MCF 10A (cell line): ENCODE results near the gene COBL. TPM values are rescaled to one million over a fixed set of nuclear protein-coding genes. Genes with fewer than 3 reads are reported as not detected.

Experiments used
- BruUV-seq: library from RNA; stranded (reverse); fragments of 400-500 nt; replicated peaks from 2 replicates; lab custom pipeline; 2021; lab: Mats Ljungman, UMichigan
- CTCF ChIA-PET: fragments of 300-600 bp; sonication (Branson Sonifier 250); formaldehyde crosslinking; extraction: SDS; loops from one replicate; lab custom pipeline; 2021; ENCODE audit warnings: antibody characterized with exemption, inconsistent platforms; lab: Yijun Ruan, JAX
- POLR2A ChIA-PET: fragments of 300-600, 350-650 bp; sonication (Branson Sonifier 250); formaldehyde crosslinking; extraction: SDS; loops from one replicate; lab custom pipeline; 2020; ENCODE audit warnings: antibody characterized with exemption, inconsistent platforms; lab: Yijun Ruan, JAX
- DNase-seq: peaks from one replicate; pipeline ENCODE4 v3.0.0-alpha.2; 2018; ENCODE audit not compliant: unreplicated experiment
- H3K27ac Mint-ChIP-seq: one replicate; pipeline ENCODE4 v1.8.0; 2022; ENCODE audit warnings: mild to moderate bottlenecking, low read depth, mixed read lengths; ENCODE audit not compliant: unreplicated experiment
- H3K27me3 Mint-ChIP-seq: one replicate; pipeline ENCODE4 v1.8.0; 2022; ENCODE audit warnings: mixed read lengths; ENCODE audit not compliant: insufficient read depth, unreplicated experiment
- H3K36me3 Mint-ChIP-seq: one replicate; pipeline ENCODE4 v1.8.0; 2022; ENCODE audit warnings: mild to moderate bottlenecking, moderate library complexity, mixed read lengths; ENCODE audit not compliant: insufficient read depth, unreplicated experiment
- H3K4me1 Mint-ChIP-seq: one replicate; pipeline ENCODE4 v1.8.0; 2022; ENCODE audit warnings: mixed read lengths; ENCODE audit not compliant: insufficient read depth, unreplicated experiment
- H3K4me3 Mint-ChIP-seq: one replicate; pipeline ENCODE4 v1.8.0; 2022; ENCODE audit warnings: mild to moderate bottlenecking, moderate library complexity, mixed read lengths; ENCODE audit not compliant: unreplicated experiment
- H3K9me3 Mint-ChIP-seq: one replicate; pipeline ENCODE4 v1.8.0; 2022; ENCODE audit warnings: mixed read lengths; ENCODE audit not compliant: unreplicated experiment
- CTCF ChIP-seq: fragments of 200-600 bp; IDR thresholded peaks from one replicate; pipeline ENCODE4 v1.8.0; 2022; ENCODE audit warnings: antibody characterized with exemption, mild to moderate bottlenecking; ENCODE audit not compliant: unreplicated experiment
- intact Hi-C: fragments of 100-400 bp; cut with micrococcal nuclease; formaldehyde crosslinking; loops from 2 replicates; pipeline ENCODE4 v1.14.1; 2022
- total RNA-seq: library from RNA; stranded (reverse); gene quantifications from 2 replicates; pipeline ENCODE4 v1.2.3, GENCODE V29; 2022

Gene COBL
- total RNA-seq, 1 experiment from 2014 or later, result 12.3 TPM

GRCh38 chr7:50988988-50989387, 327.6 kb downstream of the COBL start:
- DNase-seq, result no peak
- Mint-ChIP-seq H3K9me3 (no peaks in the 10 kb centered on the region), H3K27me3 (no peaks in the 10 kb centered on the region), H3K4me3 (no peak overlapping the region), H3K4me1 (no peaks in the 10 kb centered on the region), H3K36me3 (no peaks in the 10 kb centered on the region), H3K27ac (no peak overlapping the region)
- no TSS peak for BruUV-seq
- intact Hi-C loops, result no loop called here
- TF ChIP-seq CTCF, result no peak
- CTCF ChIA-PET, result interaction anchor here (1.1 kb wide), 1 partner anchor 441 kb away, joined by 5 read pairs; no protein-coding TSS in a partner anchor
- POLR2A ChIA-PET, result no interaction called here

DNA sequence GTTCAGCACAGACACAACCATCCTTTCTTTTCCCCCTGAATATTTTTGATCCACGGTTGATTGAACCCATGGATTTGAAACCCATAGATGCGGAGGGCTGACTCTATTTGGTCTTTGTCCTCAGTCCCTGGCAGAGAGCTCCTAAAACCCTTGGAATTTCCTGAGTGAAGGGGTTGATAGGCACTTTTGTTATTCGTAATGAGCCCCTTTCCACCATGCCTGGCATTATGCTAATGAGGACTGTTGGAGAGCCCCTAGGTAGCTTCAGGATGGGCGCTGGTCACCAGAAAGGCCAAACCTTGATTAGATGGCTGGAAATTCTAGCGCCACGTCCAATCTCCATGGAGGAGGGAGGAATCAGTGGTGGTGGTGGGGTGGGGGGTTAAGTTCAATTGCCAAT, 328.1 kb downstream of the COBL start:
- H3K4me3 Mint-ChIP-seq, result no peak overlapping the region
- H3K4me1 Mint-ChIP-seq, result no peaks in the 10 kb centered on the region
- no TSS peak for BruUV-seq
- ChIA-PET CTCF (interaction anchor here (1.1 kb wide), 1 partner anchor 442 kb away, joined by 5 read pairs; no protein-coding TSS in a partner anchor), POLR2A (no interaction called here)
- no peaks in the 10 kb centered on the region for H3K9me3 Mint-ChIP-seq
- no peaks in the 10 kb centered on the region for H3K36me3 Mint-ChIP-seq
- intact Hi-C loops, result no loop called here
- no peak for TF ChIP-seq CTCF
- DNase-seq, result no peak
- H3K27me3 Mint-ChIP-seq, result no peaks in the 10 kb centered on the region
- no peak overlapping the region for H3K27ac Mint-ChIP-seq

DNA sequence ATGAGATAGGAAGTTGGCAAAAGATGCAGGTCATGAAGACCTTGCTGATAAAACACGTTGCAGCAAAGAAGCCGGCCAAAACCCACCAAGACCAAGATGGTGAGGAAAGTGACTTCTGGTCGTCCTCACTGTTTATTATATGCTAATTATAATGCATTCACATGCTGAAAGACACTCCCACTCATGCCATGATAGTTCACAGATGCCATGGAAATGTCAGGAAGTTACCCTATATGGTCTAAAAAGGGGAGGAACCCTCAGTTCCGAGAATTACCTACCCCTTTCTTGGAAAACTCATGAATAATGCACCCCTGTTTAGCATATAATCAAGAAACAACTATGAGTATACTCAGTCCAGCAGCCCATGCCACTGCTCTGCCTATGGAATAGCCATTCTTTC, 331.5 kb downstream of the COBL start:
- Mint-ChIP-seq H3K27ac (no peak overlapping the region), H3K4me3 (no peak overlapping the region), H3K9me3 (no peaks in the 10 kb centered on the region), H3K36me3 (no peaks in the 10 kb centered on the region), H3K27me3 (peaks cover 11% of the 10 kb centered on the region), H3K4me1 (no peaks in the 10 kb centered on the region)
- intact Hi-C loops, result no loop called here
- no peak for DNase-seq
- TF ChIP-seq CTCF, result no peak
- ChIA-PET POLR2A (interaction anchor here (0.5 kb wide), 1 partner anchor 29 kb away, joined by 3 read pairs; no protein-coding TSS in a partner anchor), CTCF (interaction anchor here (0.6 kb wide), 1 partner anchor 272 kb away, joined by 3 read pairs; no protein-coding TSS in a partner anchor)
- no TSS peak for BruUV-seq

DNA sequence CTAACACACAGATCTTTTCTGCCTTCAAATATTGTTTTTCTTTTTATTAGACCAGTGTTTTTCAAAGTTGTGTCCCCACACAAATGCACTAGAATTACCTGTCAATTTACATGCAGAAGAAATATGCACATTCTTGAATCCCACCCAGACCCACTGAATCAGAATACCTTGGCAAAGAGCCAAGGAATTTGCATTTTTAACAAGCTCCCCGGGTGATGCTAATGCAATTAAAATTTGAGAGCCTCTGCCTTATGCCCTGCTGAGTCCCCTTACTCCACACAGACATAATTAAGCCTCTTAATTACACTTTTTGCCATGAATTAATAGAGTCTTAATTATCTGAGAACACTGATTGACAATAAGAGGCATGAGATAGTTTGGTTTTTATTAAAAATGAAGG, 332.8 kb downstream of the COBL start:
- no peak for DNase-seq
- no TSS peak for BruUV-seq
- no peak overlapping the region for H3K27ac Mint-ChIP-seq
- no peaks in the 10 kb centered on the region for H3K4me1 Mint-ChIP-seq
- H3K9me3 Mint-ChIP-seq, result no peaks in the 10 kb centered on the region
- TF ChIP-seq CTCF, result no peak
- ChIA-PET POLR2A (no interaction called here), CTCF (no interaction called here)
- H3K27me3 Mint-ChIP-seq, result peaks cover 11% of the 10 kb centered on the region
- H3K36me3 Mint-ChIP-seq, result no peaks in the 10 kb centered on the region
- no peak overlapping the region for H3K4me3 Mint-ChIP-seq
- intact Hi-C loops, result no loop called here
